Body of pancreas (tissue), 4 donors: Measurements from ENCODE around the gene PHGDH. TPM values are rescaled to one million over a fixed set of nuclear protein-coding genes. Genes with fewer than 3 reads are reported as not detected.

Experiments
- ATAC-seq: fragments of 150-250 bp; one replicate; pipeline ENCODE4 v1.9.1; 2016
- DNase-seq, 4 donors: peaks; one replicate each; pipeline ENCODE4 v3.0.0-alpha.2; 2019
- H3K27ac ChIP-seq, 4 donors: fragments of 200-600 bp; sonication (generic); 1 replicate in 3 of 4; 2 replicates in 1 of 4; pipeline versions ENCODE4 v1.5.1 to v1.6.1; 2016 to 2019; ENCODE audit warnings: mild to moderate bottlenecking in 1 of 4, mixed read lengths in 1 of 4, moderate library complexity in 1 of 4
- H3K27me3 ChIP-seq, 2 donors: fragments of 200-600 bp; sonication (generic); one replicate each; pipeline ENCODE4 v1.6.0; 2016; ENCODE audit warnings: mild to moderate bottlenecking in 1 of 2
- H3K36me3 ChIP-seq, 2 donors: fragments of 200-600 bp; sonication (generic); replicated peaks in 1 of 2; 2 replicates each; pipeline ENCODE4 v1.5.1; 2016; ENCODE audit warnings: low read depth in 2 of 2; ENCODE audit not compliant: insufficient read depth in 1 of 2
- H3K4me1 ChIP-seq: fragments of 200-600 bp; sonication (generic); one replicate; pipeline ENCODE4 v1.6.0; 2016
- H3K4me3 ChIP-seq, 2 donors: fragments of 200-600 bp; sonication (generic); 1 replicate in 1 of 2; 2 replicates in 1 of 2; pipeline ENCODE4 v1.5.1; 2016 to 2019
- H3K9me3 ChIP-seq, 3 donors: fragments of 200-600 bp; sonication (generic); 1 replicate in 2 of 3; 2 replicates in 1 of 3; pipeline ENCODE4 v1.5.1; 2016
- CTCF ChIP-seq, 7 experiments: fragments of 450-650 bp in 4 of 7; fragments of 200-600 bp in 3 of 7; sonication (generic) in 3 of 7; IDR thresholded peaks; one replicate each; pipeline ENCODE4 v1.5.1; 2016 to 2019; ENCODE audit warnings: antibody characterized with exemption in 7 of 7
- POLR2A ChIP-seq, 3 donors: fragments of 450-650 bp; IDR thresholded peaks; one replicate each; pipeline ENCODE4 v1.6.1; 2016; ENCODE audit warnings: antibody characterized with exemption in 3 of 3, mild to moderate bottlenecking in 2 of 3
- WGBS, 2 donors: methylation state at CpG; one replicate each; pipeline ENCODE4 v1.1.5; 2017; 5-methylcytosine and 5-hydroxymethylcytosine counted together
- intact Hi-C: fragments of 100-400 bp; cut with DNase I; formaldehyde crosslinking; loops from one replicate; pipeline ENCODE4 v1.15.1; 2023
- total RNA-seq, 2 donors: library from RNA; depleted of rRNA; stranded (reverse); fragments of >200 nt; gene quantifications; one replicate each; pipeline ENCODE4 v1.1.0, GENCODE V29; 2016

PHGDH gene
- total RNA-seq, 2 donors from 2014 or later = 75.5 to 101 TPM

DNA sequence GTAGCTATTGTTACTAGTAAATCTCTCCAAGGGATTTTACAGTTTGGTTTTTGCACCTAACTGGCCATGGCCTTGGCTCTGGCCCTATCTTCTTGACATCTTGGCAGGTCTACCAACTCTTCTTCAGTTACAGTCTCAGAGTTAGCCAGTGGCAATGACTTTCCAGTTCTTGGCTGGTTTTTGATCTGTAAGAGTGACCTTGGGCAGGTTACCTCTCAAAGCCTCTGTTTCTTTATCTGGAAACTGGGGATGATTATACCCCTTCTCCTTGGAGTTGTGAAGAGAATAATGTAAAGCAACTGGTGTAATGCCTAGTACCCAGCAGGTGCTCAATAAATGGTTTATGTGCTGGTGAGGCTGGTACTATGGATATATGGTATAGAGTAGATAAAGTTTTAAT lies 6.7 kb downstream of the PHGDH start:
- DNase-seq = no peak
- no peak for TF ChIP-seq CTCF (IDR thresholded peaks at IDR 0.05)
- no peak for TF ChIP-seq POLR2A (IDR thresholded peaks at IDR 0.05)
- intact Hi-C loops = no loop called here
- no peaks in the 10 kb centered on the region for H3K9me3 ChIP-seq
- no peak overlapping the region for H3K4me3 ChIP-seq
- peaks cover 88% of the 10 kb centered on the region for H3K4me1 ChIP-seq
- ATAC-seq = no peak
- no peaks in the 10 kb centered on the region for H3K27me3 ChIP-seq
- H3K27ac ChIP-seq = peak overlapping the region; percentile 44 to 77 (median 70)
- no peaks in the 10 kb centered on the region for H3K36me3 ChIP-seq

DNA sequence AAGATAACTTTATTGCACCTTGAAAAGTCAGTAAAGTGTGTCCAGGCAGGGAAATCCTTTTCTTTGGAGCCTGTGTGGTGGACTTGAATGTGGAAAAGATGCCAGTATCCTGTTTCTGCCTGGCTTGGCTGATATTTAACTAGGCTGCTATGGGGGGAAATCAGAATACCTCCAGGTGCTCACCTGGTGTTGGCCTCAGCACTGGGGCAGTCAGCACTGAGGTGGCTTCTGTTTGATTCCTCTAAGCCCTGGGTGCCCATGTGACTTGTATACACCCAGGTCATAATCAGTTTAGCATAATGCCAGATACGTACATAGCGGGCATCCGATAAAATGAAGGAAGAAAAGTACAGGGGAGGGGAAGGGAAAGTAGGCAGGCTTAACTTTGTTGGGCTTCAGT lies 7.2 kb downstream of the PHGDH start:
- intact Hi-C loops = no loop called here
- no peaks in the 10 kb centered on the region for H3K9me3 ChIP-seq
- H3K27ac ChIP-seq = peak overlapping the region; percentile 44 to 77 (median 70)
- H3K4me1 ChIP-seq = peaks cover 82% of the 10 kb centered on the region
- 13 to 31% methylated on average over 3 of the region's 3 CpGs for WGBS, 2 donors
- H3K36me3 ChIP-seq = no peaks in the 10 kb centered on the region
- DNase-seq = peak; percentile 47 to 83 (median 67)
- TF ChIP-seq POLR2A (IDR thresholded peaks at IDR 0.05) (peak in 1 of 3 donors; percentile 69), CTCF (IDR thresholded peaks at IDR 0.05) (peak in 1 of 7 experiments; percentile 8)
- ATAC-seq = peak; percentile 56
- no peak overlapping the region for H3K4me3 ChIP-seq
- H3K27me3 ChIP-seq = no peaks in the 10 kb centered on the region

- 43 to 66% methylated on average over 11 of the region's 11 CpGs for WGBS, 2 donors
- H3K4me3 ChIP-seq = no peak overlapping the region
Observed at GRCh38 chr1:119720866-119721440, 9.2 kb downstream of the PHGDH start.

DNA sequence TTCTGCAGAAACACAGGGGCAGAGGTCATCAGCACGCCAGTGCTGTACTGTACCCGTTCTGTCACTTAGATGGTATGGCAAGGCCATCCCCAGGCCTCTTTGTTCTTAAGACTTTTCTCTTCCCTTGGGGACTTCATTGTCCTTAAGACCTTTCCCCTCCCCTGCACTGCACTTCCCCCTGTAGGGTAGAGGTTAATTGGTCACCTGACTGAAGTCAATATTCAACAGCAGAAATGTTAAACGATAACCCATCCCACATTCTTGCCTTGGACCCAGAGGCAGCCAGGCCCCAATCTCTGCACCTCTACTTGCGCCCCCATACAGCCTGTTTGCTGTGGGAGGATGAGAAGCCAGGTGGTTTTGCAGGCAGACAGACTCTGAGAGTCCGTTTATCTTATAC lies 10.2 kb downstream of the PHGDH start:
- WGBS, 2 donors = 41 to 58% methylated on average over 5 of the region's 5 CpGs
- no peaks in the 10 kb centered on the region for H3K27me3 ChIP-seq
- no peak for DNase-seq
- peaks cover 53% of the 10 kb centered on the region for H3K4me1 ChIP-seq
- H3K9me3 ChIP-seq = no peaks in the 10 kb centered on the region
- intact Hi-C loops = no loop called here
- no peak overlapping the region for H3K4me3 ChIP-seq
- H3K27ac ChIP-seq = peak overlapping the region in 3 of 4 donors; percentile 66 to 77 (median 75)
- ATAC-seq = no peak
- no peaks in the 10 kb centered on the region for H3K36me3 ChIP-seq
- TF ChIP-seq CTCF (IDR thresholded peaks at IDR 0.05) = no peak
- TF ChIP-seq POLR2A (IDR thresholded peaks at IDR 0.05) = no peak

More at GRCh38 chr1:119720866-119721440, 9.2 kb downstream of the PHGDH start:
- TF ChIP-seq CTCF (IDR thresholded peaks at IDR 0.05) = no peak
- TF ChIP-seq POLR2A (IDR thresholded peaks at IDR 0.05) = peak in 1 of 3 donors; percentile 43
- H3K9me3 ChIP-seq = no peaks in the 10 kb centered on the region
- intact Hi-C loops = no loop called here
- no peaks in the 10 kb centered on the region for H3K27me3 ChIP-seq
- H3K4me1 ChIP-seq = peaks cover 62% of the 10 kb centered on the region
- no peaks in the 10 kb centered on the region for H3K36me3 ChIP-seq
- DNase-seq = peak; percentile 68 to 91 (median 76)
- peak overlapping the region; percentile 6 to 77 (median 70) for H3K27ac ChIP-seq
- peak; percentile 74 for ATAC-seq

DNA sequence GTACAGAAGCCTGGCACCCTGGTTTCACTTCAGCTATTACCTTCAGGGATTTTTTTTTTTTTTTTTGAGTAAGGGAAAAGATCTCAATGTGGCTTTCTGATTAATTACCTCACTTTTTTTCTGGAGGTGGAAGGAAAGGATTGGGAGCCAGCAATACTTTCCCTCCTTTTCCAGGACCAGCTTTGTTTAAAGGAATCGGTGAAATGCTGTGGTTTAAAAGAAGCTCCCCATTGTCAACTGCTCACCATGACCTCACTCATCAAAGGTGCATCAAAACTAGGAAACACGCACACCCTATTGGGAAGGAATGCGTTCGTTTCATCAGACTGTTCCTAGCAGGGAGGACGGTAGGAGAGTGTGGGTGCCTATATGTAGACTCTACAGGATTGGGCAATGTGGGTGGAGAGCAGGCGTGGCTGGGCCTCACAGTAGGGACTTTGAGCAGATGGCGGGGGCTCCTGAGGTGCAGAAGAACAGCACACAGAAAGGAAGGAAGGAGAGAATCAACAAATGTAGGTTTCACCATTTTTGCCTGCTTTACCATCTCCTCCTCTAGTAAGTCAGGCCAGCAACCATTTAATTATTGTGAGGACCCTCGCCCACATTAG lies 13.0 kb downstream of the PHGDH start:
- peaks cover 32% of the 10 kb centered on the region for H3K4me1 ChIP-seq
- TF ChIP-seq CTCF (IDR thresholded peaks at IDR 0.05) (no peak), POLR2A (IDR thresholded peaks at IDR 0.05) (no peak)
- ATAC-seq = no peak
- H3K27ac ChIP-seq = no peak overlapping the region
- H3K36me3 ChIP-seq = no peaks in the 10 kb centered on the region
- H3K27me3 ChIP-seq = no peaks in the 10 kb centered on the region
- DNase-seq = no peak
- no peaks in the 10 kb centered on the region for H3K9me3 ChIP-seq
- intact Hi-C loops = no loop called here
- 80 to 85% methylated on average over 8 of the region's 8 CpGs for WGBS, 2 donors
- H3K4me3 ChIP-seq = no peak overlapping the region
